Measurements from ENCODE around the gene GPD1. TPM values are rescaled to one million over a fixed set of nuclear protein-coding genes. Genes with fewer than 3 reads are reported as not detected.

The GPD1 gene
- total and polyA plus RNA-seq, 5 experiments from 2014 or later = 1.1 to 1.5 TPM; not detected in 3

- peak overlapping the region in 9 of 10 donors; percentile 91 to 99 (median 97) for H3K27ac Mint-ChIP-seq
- POLR2A ChIA-PET = interaction anchor here (0.6 to 2.8 kb wide), 7 partner anchors 10 to 122 kb away, joined by 3 to 24 read pairs (median 7); partner anchors contain the start of genes CERS5 and RACGAP1
- H3K4me3 Mint-ChIP-seq = peak overlapping the region; percentile 87 to 99 (median 90)
- H3K4me1 Mint-ChIP-seq = peaks cover 21 to 43% (median 38%) of the 10 kb centered on the region in 4 donors
- peaks cover 0 to 46% (median 7%) of the 10 kb centered on the region in 3 donors for H3K36me3 Mint-ChIP-seq
- no peaks in the 10 kb centered on the region for H3K9me3 Mint-ChIP-seq
- DNase-seq (no peak), ATAC-seq (no peak)
- H3K27me3 Mint-ChIP-seq = no peaks in the 10 kb centered on the region
These were observed 17.7 kb upstream of the GPD1 start for GRCh38 chr12:50086148-50086547.

DNA sequence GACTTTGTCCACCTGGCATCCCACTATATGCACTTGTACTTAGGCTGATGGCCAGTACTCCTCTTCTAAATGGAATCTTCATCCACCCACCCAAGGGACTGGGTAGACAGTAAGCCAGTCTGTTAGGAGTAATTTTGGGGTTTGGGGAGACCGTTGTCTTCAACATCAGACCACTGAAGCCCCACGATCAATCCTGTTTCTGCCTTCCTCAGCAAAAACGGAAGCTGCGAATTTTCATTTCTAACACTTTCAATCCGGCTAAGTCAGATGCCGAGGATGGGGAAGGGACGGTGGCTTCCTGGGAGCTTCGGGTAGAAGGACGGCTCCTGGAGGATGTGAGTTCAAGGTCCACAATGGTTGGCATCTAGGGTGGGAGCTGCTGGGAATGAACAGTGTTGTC lies 16.7 kb upstream of the GPD1 start:
- POLR2A ChIA-PET = interaction anchor here (2.8 to 2.9 kb wide), 2 partner anchors 25 to 80 kb away, joined by 10 to 21 read pairs; partner anchors contain the start of genes CERS5 and COX14
- peak overlapping the region in 4 of 10 donors; percentile 14 to 43 (median 30) for H3K4me3 Mint-ChIP-seq
- H3K36me3 Mint-ChIP-seq = peaks cover 0 to 56% (median 11%) of the 10 kb centered on the region in 3 donors
- DNase-seq = no peak
- H3K4me1 Mint-ChIP-seq = peaks cover 21 to 43% (median 37%) of the 10 kb centered on the region in 4 donors
- no peak for ATAC-seq
- H3K9me3 Mint-ChIP-seq = no peaks in the 10 kb centered on the region
- H3K27me3 Mint-ChIP-seq = no peaks in the 10 kb centered on the region
- peak overlapping the region in 6 of 10 donors; percentile 36 to 99 (median 70) for H3K27ac Mint-ChIP-seq

- peak overlapping the region in 8 of 10 donors; percentile 2 to 84 (median 28) for H3K27ac Mint-ChIP-seq
- no peaks in the 10 kb centered on the region for H3K9me3 Mint-ChIP-seq
- H3K4me1 Mint-ChIP-seq = peaks cover 21 to 43% (median 37%) of the 10 kb centered on the region in 4 donors
- ATAC-seq = no peak
- no peaks in the 10 kb centered on the region for H3K27me3 Mint-ChIP-seq
- peaks cover 0 to 63% (median 11%) of the 10 kb centered on the region in 3 donors for H3K36me3 Mint-ChIP-seq
- peak overlapping the region in 3 of 10 donors; percentile 11 to 70 (median 53) for H3K4me3 Mint-ChIP-seq
- DNase-seq = no peak
- POLR2A ChIA-PET = interaction anchor here (2.8 to 2.9 kb wide), 2 partner anchors 24 to 79 kb away, joined by 10 to 21 read pairs; partner anchors contain the start of genes CERS5 and COX14
These were observed 15.8 kb upstream of the GPD1 start for GRCh38 chr12:50087995-50088394.

DNA sequence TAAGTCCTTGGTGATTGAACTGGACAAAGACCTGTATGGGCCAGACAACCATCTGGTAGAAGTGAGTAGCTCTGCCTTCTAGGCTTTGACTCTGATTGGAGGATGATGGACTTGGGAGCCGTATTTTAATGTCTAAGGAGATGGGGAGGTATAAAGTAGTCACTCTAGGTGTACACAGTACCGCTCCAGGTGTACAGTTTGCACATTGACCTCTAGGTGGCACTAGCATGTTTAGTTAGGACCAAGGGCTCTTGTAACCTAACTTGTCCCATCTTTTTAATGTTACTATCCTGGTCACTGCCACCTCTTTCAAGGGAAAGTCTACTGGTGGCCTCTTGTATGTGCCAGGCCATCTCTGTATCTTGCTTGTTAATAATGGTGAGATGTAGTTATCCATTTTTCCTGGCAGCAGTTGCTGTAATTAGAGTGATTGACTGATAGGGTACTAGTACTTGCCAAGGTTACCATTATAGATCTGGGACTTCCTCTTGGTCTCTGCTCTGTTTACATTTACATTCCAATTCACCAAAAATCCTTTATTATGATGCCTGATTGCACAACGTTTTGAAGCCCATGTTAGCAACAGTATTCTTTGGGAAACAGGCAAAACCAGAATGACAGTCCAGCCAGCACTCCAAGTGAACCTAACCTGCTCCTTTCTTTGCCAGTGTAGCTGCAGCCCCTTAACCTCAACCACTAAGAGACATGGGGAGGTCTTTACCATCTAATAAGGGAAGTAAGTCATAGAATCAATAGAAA lies 15.1 kb upstream of the GPD1 start:
- no peaks in the 10 kb centered on the region for H3K9me3 Mint-ChIP-seq
- H3K4me3 Mint-ChIP-seq = peak overlapping the region in 1 of 10 donors; percentile 49
- peaks cover 18 to 38% (median 32%) of the 10 kb centered on the region in 4 donors for H3K4me1 Mint-ChIP-seq
- ATAC-seq (peak; percentile 23 to 35), DNase-seq (peak in 9 of 10 donors; percentile 17 to 74 (median 56))
- peak overlapping the region in 8 of 10 donors; percentile 2 to 80 (median 26) for H3K27ac Mint-ChIP-seq
- peaks cover 0 to 70% (median 11%) of the 10 kb centered on the region in 3 donors for H3K36me3 Mint-ChIP-seq
- POLR2A ChIA-PET = interaction anchor here (2.8 to 2.9 kb wide), 2 partner anchors 23 to 78 kb away, joined by 10 to 21 read pairs; partner anchors contain the start of genes CERS5 and COX14
- no peaks in the 10 kb centered on the region for H3K27me3 Mint-ChIP-seq

DNA sequence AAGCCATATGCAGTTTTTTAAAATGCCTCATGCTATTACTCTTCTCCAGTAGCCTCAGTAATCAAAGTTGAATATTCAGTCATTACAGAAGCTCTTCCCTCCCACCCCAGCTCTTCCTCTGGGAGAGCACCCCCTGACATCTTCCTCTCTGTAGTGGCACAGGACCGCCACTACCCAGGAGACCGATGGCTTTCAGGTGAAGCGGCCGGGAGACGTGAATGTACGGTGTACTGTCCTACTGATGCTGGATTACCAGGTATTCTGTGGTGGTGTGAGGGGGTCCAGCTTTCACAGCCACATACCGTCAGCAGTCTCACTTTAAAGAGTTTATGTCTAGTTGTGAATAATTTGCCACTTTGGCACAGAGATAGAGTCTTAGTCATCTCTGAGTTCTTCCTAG lies 14.1 kb upstream of the GPD1 start:
- H3K36me3 Mint-ChIP-seq = peaks cover 0 to 78% (median 12%) of the 10 kb centered on the region in 3 donors
- ATAC-seq (no peak), DNase-seq (no peak)
- no peaks in the 10 kb centered on the region for H3K9me3 Mint-ChIP-seq
- no peak overlapping the region for H3K4me3 Mint-ChIP-seq
- no peaks in the 10 kb centered on the region for H3K27me3 Mint-ChIP-seq
- POLR2A ChIA-PET = interaction anchor here (0.6 to 2.9 kb wide), 3 partner anchors 14 to 66 kb away, joined by 4 to 21 read pairs (median 7); partner anchors contain the start of genes COX14 and GPD1
- H3K4me1 Mint-ChIP-seq = peaks cover 18 to 38% (median 29%) of the 10 kb centered on the region in 4 donors
- no peak overlapping the region for H3K27ac Mint-ChIP-seq

DNA sequence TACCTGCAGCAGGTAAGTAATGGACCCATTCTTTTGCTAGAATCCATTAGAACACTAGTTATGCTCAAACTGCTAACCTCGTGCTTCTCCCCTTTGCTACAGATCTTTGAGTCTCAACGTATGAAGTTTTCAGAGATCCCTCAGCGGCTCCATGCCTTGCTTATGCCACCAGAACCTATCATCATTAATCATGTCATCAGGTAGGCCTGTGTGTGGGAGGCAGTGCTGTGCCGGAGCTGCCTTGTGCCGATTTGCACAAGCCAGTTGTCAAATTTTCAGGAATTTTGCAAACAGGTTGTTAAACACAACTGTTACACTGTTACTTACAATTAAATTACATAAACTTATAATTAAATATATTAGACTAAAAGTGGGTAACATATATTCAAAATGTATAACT lies 13.4 kb upstream of the GPD1 start:
- Mint-ChIP-seq H3K27ac (no peak overlapping the region), H3K9me3 (no peaks in the 10 kb centered on the region), H3K36me3 (peaks cover 0 to 85% (median 15%) of the 10 kb centered on the region in 3 donors), H3K4me3 (no peak overlapping the region), H3K27me3 (no peaks in the 10 kb centered on the region), H3K4me1 (peaks cover 18 to 37% (median 26%) of the 10 kb centered on the region in 4 donors)
- no peak for ATAC-seq
- no peak for DNase-seq
- POLR2A ChIA-PET = interaction anchor here (1.1 kb wide), 1 partner anchor 13 kb away, joined by 4 read pairs; the partner anchor contains the start of gene GPD1

- Mint-ChIP-seq H3K4me1 (peaks cover 0 to 4% (median 0%) of the 10 kb centered on the region in 4 donors), H3K27ac (peak overlapping the region in 1 of 10 donors; percentile 37), H3K27me3 (no peaks in the 10 kb centered on the region), H3K36me3 (peaks cover 10 to 87% (median 27%) of the 10 kb centered on the region in 3 donors), H3K4me3 (no peak overlapping the region), H3K9me3 (no peaks in the 10 kb centered on the region)
- no peak for ATAC-seq
- DNase-seq = no peak
- POLR2A ChIA-PET = interaction anchor here (0.9 kb wide), 1 partner anchor 25 kb away, joined by 3 read pairs; no protein-coding TSS in a partner anchor
These were observed 5.9 kb upstream of the GPD1 start for GRCh38 chr12:50097952-50098351.

DNA sequence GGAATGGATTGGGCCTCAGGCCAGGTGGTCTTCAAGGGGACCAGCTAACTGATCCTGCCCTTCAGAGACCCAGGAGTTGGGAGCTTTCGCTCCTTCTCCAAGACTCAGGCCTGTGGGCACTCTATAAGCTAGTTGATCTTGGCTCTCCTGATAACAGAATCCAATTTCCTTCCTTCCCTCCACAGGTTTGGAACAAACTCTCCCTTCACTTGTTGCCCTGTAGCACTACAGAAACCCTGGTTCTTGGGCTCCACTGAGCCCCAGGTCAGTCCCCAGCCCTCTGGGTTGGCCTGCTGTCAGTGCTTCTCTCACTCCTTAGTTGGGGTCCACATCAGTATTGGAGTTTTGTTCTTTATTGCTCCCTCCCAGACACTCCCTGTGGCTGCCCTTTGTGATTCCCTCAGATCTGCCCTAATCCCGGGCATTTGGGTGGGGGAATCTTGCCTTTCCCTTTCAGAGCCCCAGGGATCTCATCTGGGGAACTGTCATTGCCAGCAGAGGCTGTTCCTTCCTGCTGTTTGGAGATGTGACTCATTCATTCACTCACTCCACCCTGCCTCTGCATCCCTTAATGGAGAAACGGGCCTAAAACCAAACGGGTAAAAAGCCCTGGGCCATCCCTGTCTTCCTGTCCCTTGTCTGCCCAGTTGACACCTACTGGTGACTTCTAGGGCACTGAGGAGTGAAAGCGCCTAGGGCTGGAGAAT lies 4.4 kb upstream of the GPD1 start:
- DNase-seq (no peak), ATAC-seq (peak in 1 of 2 donors; percentile 21)
- Mint-ChIP-seq H3K4me3 (peak overlapping the region in 1 of 10 donors; percentile 15), H3K27ac (peak overlapping the region in 5 of 10 donors; percentile 37 to 86 (median 65)), H3K9me3 (no peaks in the 10 kb centered on the region), H3K36me3 (peaks cover 10 to 74% (median 26%) of the 10 kb centered on the region in 3 donors), H3K4me1 (peaks cover 0 to 6% (median 2%) of the 10 kb centered on the region in 4 donors), H3K27me3 (no peaks in the 10 kb centered on the region)
- POLR2A ChIA-PET = no interaction called here

GRCh38 chr12:50100561-50100960 lies 3.2 kb upstream of the GPD1 start:
- Mint-ChIP-seq H3K27ac (peak overlapping the region in 2 of 10 donors; percentile 21 to 73), H3K36me3 (peaks cover 9 to 63% (median 23%) of the 10 kb centered on the region in 3 donors), H3K9me3 (no peaks in the 10 kb centered on the region), H3K27me3 (peaks cover 0 to 2% (median 0%) of the 10 kb centered on the region in 5 donors), H3K4me1 (peaks cover 0 to 6% (median 1%) of the 10 kb centered on the region in 4 donors), H3K4me3 (no peak overlapping the region)
- POLR2A ChIA-PET = interaction anchor here (0.6 to 0.7 kb wide), 2 partner anchors 21 to 1059 kb away, joined by 3 read pairs; no protein-coding TSS in a partner anchor
- DNase-seq = no peak
- no peak for ATAC-seq

- no peaks in the 10 kb centered on the region for H3K9me3 Mint-ChIP-seq
- no peak overlapping the region for H3K4me3 Mint-ChIP-seq
- peaks cover 0 to 9% (median 0%) of the 10 kb centered on the region in 5 donors for H3K27me3 Mint-ChIP-seq
- H3K4me1 Mint-ChIP-seq = peaks cover 0 to 6% (median under 1%) of the 10 kb centered on the region in 4 donors
- ATAC-seq (no peak), DNase-seq (no peak)
- peaks cover 0 to 52% (median 15%) of the 10 kb centered on the region in 3 donors for H3K36me3 Mint-ChIP-seq
- POLR2A ChIA-PET = interaction anchor here (0.9 to 2.1 kb wide), 2 partner anchors 10 kb away, joined by 3 to 8 read pairs; partner anchors contain the start of gene COX14
- H3K27ac Mint-ChIP-seq = peak overlapping the region in 2 of 10 donors; percentile 20 to 41
These were observed 2.1 kb upstream of the GPD1 start for GRCh38 chr12:50101663-50102062.

DNA sequence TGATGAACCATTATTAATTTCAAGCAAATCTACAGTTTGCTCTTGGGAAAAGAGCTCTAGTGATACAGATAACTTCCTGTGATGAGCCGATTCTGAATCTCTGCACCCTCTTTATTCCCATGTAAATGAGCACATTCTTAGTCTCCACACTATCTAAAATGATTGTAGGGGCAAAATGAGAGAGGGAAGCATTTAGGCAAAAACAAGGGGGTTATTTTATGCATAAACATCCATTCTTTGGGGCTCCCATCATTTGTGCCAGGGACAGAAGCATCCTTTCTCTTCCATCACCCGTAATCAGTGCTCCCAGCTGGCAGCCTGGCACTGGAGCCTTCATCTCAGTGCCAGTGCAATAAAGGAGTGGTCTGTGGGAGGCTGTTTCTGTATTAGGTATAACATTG lies 1.7 kb upstream of the GPD1 start:
- Mint-ChIP-seq H3K27ac (peak overlapping the region in 1 of 10 donors; percentile 27), H3K4me1 (peaks cover 0 to 6% (median under 1%) of the 10 kb centered on the region in 4 donors), H3K36me3 (peaks cover 0 to 47% (median 11%) of the 10 kb centered on the region in 3 donors), H3K27me3 (peaks cover 0 to 9% (median 0%) of the 10 kb centered on the region in 5 donors), H3K4me3 (no peak overlapping the region), H3K9me3 (no peaks in the 10 kb centered on the region)
- no peak for DNase-seq
- no peak for ATAC-seq
- POLR2A ChIA-PET = interaction anchor here (2.1 kb wide), 1 partner anchor 10 kb away, joined by 8 read pairs; the partner anchor contains the start of gene COX14
